Measurements from ENCODE around the gene LRRC46.
A peak's percentile ranks its signal among the peaks of the same experiment; 100 is the strongest.

LRRC46 gene

DNA sequence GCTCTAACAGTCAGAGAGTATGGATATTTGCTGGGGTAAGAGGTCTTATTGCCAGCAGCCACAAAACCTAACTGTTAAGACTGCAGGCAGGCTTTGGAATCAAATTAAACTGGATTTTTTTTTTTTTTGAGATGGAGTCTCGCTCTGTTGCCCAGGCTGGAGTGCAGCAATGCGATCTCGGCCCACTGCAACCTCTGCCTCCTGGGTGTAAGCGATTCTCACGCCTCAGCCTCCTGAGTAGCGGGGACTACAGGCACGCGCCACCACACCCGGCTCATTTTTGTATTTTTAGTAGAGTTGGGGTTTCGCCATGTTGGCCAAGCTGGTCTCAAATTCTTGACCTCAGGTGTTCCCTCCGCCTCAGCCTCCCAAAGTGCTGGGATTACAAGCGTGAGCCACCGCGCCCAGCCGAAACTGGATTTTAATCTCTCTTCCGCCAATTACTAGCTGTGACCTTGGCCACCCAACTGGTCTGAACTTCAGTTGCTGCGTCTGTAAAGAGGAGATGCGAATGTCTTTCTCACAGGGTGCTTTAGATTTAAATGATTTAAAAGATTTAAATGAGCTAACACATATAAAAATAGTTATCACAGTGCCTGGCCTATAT lies 971 bp upstream of the LRRC46 start:
- Histone ChIP-seq H3K36me3 (ENCODE audit: control insufficient read depth in 4 of 4, insufficient read depth in 4 of 4, low read length in 3 of 4) (peaks cover 17 to 26% (median 23%) of the 10 kb centered on the region in 4 experiments), H3K9me3 (ENCODE audit: control extremely low read depth in 1 of 5, control insufficient read depth in 4 of 5, insufficient read depth in 2 of 5, low read depth in 1 of 5, low read length in 4 of 5) (no peaks in the 10 kb centered on the region), H3K27ac (ENCODE audit: insufficient read depth in 1 of 2, low read depth in 1 of 2, low read length in 2 of 2, poor library complexity in 1 of 2, severe bottlenecking in 2 of 2) (peak overlapping the region; percentile 44 to 83), H3K27me3 (replicated peaks in 2 of 5; ENCODE audit: control insufficient read depth in 4 of 5, insufficient read depth in 5 of 5, low read length in 4 of 5) (no peaks in the 10 kb centered on the region), H3K4me1 (ENCODE audit: control extremely low read depth in 1 of 4, control insufficient read depth in 4 of 4, insufficient read depth in 4 of 4, low read length in 3 of 4) (peaks cover 11 to 45% (median 39%) of the 10 kb centered on the region in 4 experiments), H3K4me3 (ENCODE audit: control insufficient read depth in 1 of 7, extremely low read depth in 1 of 7, insufficient read depth in 4 of 7, low read depth in 2 of 7, low read length in 6 of 7) (peak overlapping the region; percentile 91 to 99 (median 95))
- CTCF ChIA-PET, result interaction anchor here (0.9 to 2.8 kb wide), 5 partner anchors 8 to 186 kb away, joined by 4 to 15 read pairs (median 4); partner anchors contain the start of genes OSBPL7 and SCRN2
- DNase-seq, result no peak
- POLR2A ChIA-PET, result interaction anchor here (1.8 kb wide), 1 partner anchor 65 kb away, joined by 4 read pairs; the partner anchor contains the start of gene SP2
- WGBS (ENCODE audit: insufficient coverage), result 82% methylated on average over 14 of the region's 18 CpGs

- ChIA-PET CTCF (interaction anchor here (0.7 to 2.8 kb wide), 8 partner anchors 9 to 138 kb away, joined by 3 to 15 read pairs (median 4); partner anchors contain the start of genes OSBPL7 and SCRN2), POLR2A (interaction anchor here (1.0 to 1.8 kb wide), 2 partner anchors 9 to 64 kb away, joined by 4 read pairs; partner anchors contain the start of genes SCRN2 and SP2)
- Histone ChIP-seq H3K9me3 (ENCODE audit: control extremely low read depth in 1 of 5, control insufficient read depth in 4 of 5, insufficient read depth in 2 of 5, low read depth in 1 of 5, low read length in 4 of 5) (no peaks in the 10 kb centered on the region), H3K36me3 (ENCODE audit: control insufficient read depth in 4 of 4, insufficient read depth in 4 of 4, low read length in 3 of 4) (peaks cover 11 to 29% (median 19%) of the 10 kb centered on the region in 4 experiments), H3K4me1 (ENCODE audit: control extremely low read depth in 1 of 4, control insufficient read depth in 4 of 4, insufficient read depth in 4 of 4, low read length in 3 of 4) (peaks cover 11 to 49% (median 41%) of the 10 kb centered on the region in 4 experiments), H3K27me3 (replicated peaks in 2 of 5; ENCODE audit: control insufficient read depth in 4 of 5, insufficient read depth in 5 of 5, low read length in 4 of 5) (no peaks in the 10 kb centered on the region), H3K4me3 (ENCODE audit: control insufficient read depth in 1 of 7, extremely low read depth in 1 of 7, insufficient read depth in 4 of 7, low read depth in 2 of 7, low read length in 6 of 7) (peak overlapping the region; percentile 91 to 99 (median 95)), H3K27ac (ENCODE audit: insufficient read depth in 1 of 2, low read depth in 1 of 2, low read length in 2 of 2, poor library complexity in 1 of 2, severe bottlenecking in 2 of 2) (peak overlapping the region in 1 of 2 experiments; percentile 83)
- WGBS (ENCODE audit: insufficient coverage), result 13% methylated on average over 4 of the region's 7 CpGs
- peak in 2 of 3 donors; percentile 55 to 62 for DNase-seq
Measured at GRCh38 chr17:47831934-47832327, 461 bp downstream of the LRRC46 start.

DNA sequence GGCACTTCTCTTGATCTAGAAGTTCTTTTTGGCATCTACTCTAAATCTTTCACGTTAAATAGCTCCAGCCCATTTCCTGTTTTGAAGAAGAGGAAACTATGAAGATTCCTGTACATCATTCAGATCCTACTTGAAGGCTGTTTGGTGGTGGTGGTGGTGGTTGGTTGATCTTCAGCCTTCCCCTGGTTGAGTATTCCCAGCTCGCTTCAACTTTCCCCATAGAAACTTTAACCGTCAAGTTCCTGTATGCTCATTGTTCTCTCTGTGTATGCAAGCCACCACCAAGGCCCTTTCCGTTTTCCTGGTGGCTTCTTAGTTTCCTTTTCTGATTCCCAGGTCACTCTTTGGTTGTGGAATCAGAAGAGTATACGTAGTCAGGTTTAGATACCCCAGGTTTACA lies 3.3 kb downstream of the LRRC46 start:
- peaks cover 0 to 38% (median 25%) of the 10 kb centered on the region in 4 experiments for H3K36me3 ChIP-seq (ENCODE audit: control insufficient read depth in 4 of 4, insufficient read depth in 4 of 4, low read length in 3 of 4)
- POLR2A ChIA-PET, result no interaction called here
- no peaks in the 10 kb centered on the region for H3K27me3 ChIP-seq (replicated peaks in 2 of 5; ENCODE audit: control insufficient read depth in 4 of 5, insufficient read depth in 5 of 5, low read length in 4 of 5)
- peaks cover 11 to 48% (median 42%) of the 10 kb centered on the region in 4 experiments for H3K4me1 ChIP-seq (ENCODE audit: control extremely low read depth in 1 of 4, control insufficient read depth in 4 of 4, insufficient read depth in 4 of 4, low read length in 3 of 4)
- WGBS (ENCODE audit: insufficient coverage), result 27% methylated on average over 2 of the region's 5 CpGs
- CTCF ChIA-PET, result interaction anchor here (4.1 to 22.9 kb wide), 2 partner anchors 14 to 54 kb away, joined by 13 to 575 read pairs; partner anchors contain the start of gene SP2
- no peak overlapping the region for H3K4me3 ChIP-seq (ENCODE audit: control insufficient read depth in 1 of 7, extremely low read depth in 1 of 7, insufficient read depth in 4 of 7, low read depth in 2 of 7, low read length in 6 of 7)
- H3K27ac ChIP-seq (ENCODE audit: insufficient read depth in 1 of 2, low read depth in 1 of 2, low read length in 2 of 2, poor library complexity in 1 of 2, severe bottlenecking in 2 of 2), result no peak overlapping the region
- DNase-seq, result no peak
- no peaks in the 10 kb centered on the region for H3K9me3 ChIP-seq (ENCODE audit: control extremely low read depth in 1 of 5, control insufficient read depth in 4 of 5, insufficient read depth in 2 of 5, low read depth in 1 of 5, low read length in 4 of 5)

DNA sequence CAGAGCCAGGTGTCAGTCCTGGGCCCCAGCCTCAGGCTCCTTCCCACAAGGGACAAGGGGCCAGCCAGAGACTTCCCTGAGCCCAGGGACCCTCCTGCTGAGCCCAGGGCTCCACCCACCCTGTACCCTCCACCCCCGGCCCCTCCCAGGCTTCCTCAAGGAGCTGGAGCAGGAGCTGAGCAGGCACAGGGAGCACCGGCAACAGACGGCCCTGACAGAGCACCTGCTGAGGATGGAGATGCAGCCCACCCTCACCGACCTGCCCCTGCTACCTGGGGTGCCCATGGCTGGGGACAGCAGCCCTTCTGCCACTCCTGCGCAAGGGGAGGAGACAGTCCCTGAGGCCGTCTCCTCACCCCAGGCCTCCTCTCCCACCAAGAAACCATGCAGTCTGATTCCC lies 5.1 kb downstream of the LRRC46 start:
- Histone ChIP-seq H3K27ac (ENCODE audit: insufficient read depth in 1 of 2, low read depth in 1 of 2, low read length in 2 of 2, poor library complexity in 1 of 2, severe bottlenecking in 2 of 2) (no peak overlapping the region), H3K27me3 (replicated peaks in 2 of 5; ENCODE audit: control insufficient read depth in 4 of 5, insufficient read depth in 5 of 5, low read length in 4 of 5) (no peaks in the 10 kb centered on the region), H3K36me3 (ENCODE audit: control insufficient read depth in 4 of 4, insufficient read depth in 4 of 4, low read length in 3 of 4) (peaks cover 0 to 38% (median 25%) of the 10 kb centered on the region in 4 experiments), H3K4me1 (ENCODE audit: control extremely low read depth in 1 of 4, control insufficient read depth in 4 of 4, insufficient read depth in 4 of 4, low read length in 3 of 4) (peaks cover 11 to 49% (median 43%) of the 10 kb centered on the region in 4 experiments), H3K9me3 (ENCODE audit: control extremely low read depth in 1 of 5, control insufficient read depth in 4 of 5, insufficient read depth in 2 of 5, low read depth in 1 of 5, low read length in 4 of 5) (no peaks in the 10 kb centered on the region), H3K4me3 (ENCODE audit: control insufficient read depth in 1 of 7, extremely low read depth in 1 of 7, insufficient read depth in 4 of 7, low read depth in 2 of 7, low read length in 6 of 7) (no peak overlapping the region)
- ChIA-PET CTCF (interaction anchor here (1.1 to 22.9 kb wide), 4 partner anchors 10 to 52 kb away, joined by 3 to 575 read pairs (median 8); partner anchors contain the start of gene SP2), POLR2A (interaction anchor here (0.9 kb wide), 1 partner anchor 57 kb away, joined by 4 read pairs; no protein-coding TSS in a partner anchor)
- DNase-seq, result no peak
- WGBS (ENCODE audit: insufficient coverage), result 95% methylated on average over 3 of the region's 6 CpGs

DNA sequence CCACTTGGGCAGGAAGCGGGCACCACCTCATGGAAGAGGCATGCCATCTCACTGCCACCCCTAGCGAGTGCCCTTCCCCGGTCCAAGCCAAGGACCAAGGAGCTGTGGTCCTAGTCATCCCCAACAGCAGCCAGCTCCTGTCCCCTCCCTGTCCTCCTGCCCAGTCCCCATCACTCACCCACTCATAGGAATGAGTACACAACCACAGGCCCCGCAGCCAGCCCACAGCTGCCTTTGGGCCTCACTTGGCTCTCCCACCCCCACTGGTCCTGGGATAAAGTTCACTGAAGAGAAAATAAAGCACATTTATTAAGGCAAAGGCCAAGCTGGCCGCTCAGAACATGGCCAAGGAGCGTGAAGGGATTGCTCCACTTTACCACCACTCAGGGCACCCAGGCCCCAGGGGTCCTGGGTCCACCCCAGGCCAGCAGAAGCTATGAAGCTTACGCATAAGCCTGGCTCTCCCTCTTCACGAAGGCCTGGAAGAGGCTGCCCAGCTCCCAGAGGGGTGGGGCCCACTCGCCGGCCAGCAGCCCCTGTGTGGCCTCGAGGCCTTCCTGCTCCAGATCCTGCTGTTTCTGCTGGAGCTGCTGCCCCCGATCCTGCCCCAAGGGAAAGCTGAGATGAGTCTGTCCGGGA lies 6.0 kb downstream of the LRRC46 start:
- ChIA-PET CTCF (interaction anchor here (0.7 to 22.9 kb wide), 8 partner anchors 11 to 133 kb away, joined by 3 to 575 read pairs (median 3); partner anchors contain the start of genes CDK5RAP3, SP2 and SP6), POLR2A (interaction anchor here (0.8 kb wide), 1 partner anchor 45 kb away, joined by 3 read pairs; no protein-coding TSS in a partner anchor)
- H3K36me3 ChIP-seq (ENCODE audit: control insufficient read depth in 4 of 4, insufficient read depth in 4 of 4, low read length in 3 of 4), result peaks cover 0 to 38% (median 25%) of the 10 kb centered on the region in 4 experiments
- no peak overlapping the region for H3K27ac ChIP-seq (ENCODE audit: insufficient read depth in 1 of 2, low read depth in 1 of 2, low read length in 2 of 2, poor library complexity in 1 of 2, severe bottlenecking in 2 of 2)
- no peaks in the 10 kb centered on the region for H3K9me3 ChIP-seq (ENCODE audit: control extremely low read depth in 1 of 5, control insufficient read depth in 4 of 5, insufficient read depth in 2 of 5, low read depth in 1 of 5, low read length in 4 of 5)
- H3K4me3 ChIP-seq (ENCODE audit: control insufficient read depth in 1 of 7, extremely low read depth in 1 of 7, insufficient read depth in 4 of 7, low read depth in 2 of 7, low read length in 6 of 7), result no peak overlapping the region
- peaks cover 5 to 43% (median 35%) of the 10 kb centered on the region in 4 experiments for H3K4me1 ChIP-seq (ENCODE audit: control extremely low read depth in 1 of 4, control insufficient read depth in 4 of 4, insufficient read depth in 4 of 4, low read length in 3 of 4)
- 95% methylated on average over 8 of the region's 13 CpGs for WGBS (ENCODE audit: insufficient coverage)
- no peak for DNase-seq
- H3K27me3 ChIP-seq (replicated peaks in 2 of 5; ENCODE audit: control insufficient read depth in 4 of 5, insufficient read depth in 5 of 5, low read length in 4 of 5), result no peaks in the 10 kb centered on the region

- ChIA-PET CTCF (interaction anchor here (1.4 to 22.9 kb wide), 3 partner anchors 9 to 50 kb away, joined by 4 to 575 read pairs (median 13); partner anchors contain the start of gene SP2), POLR2A (no interaction called here)
Measured at GRCh38 chr17:47838636-47839035, 7.2 kb downstream of the LRRC46 start.

More at GRCh38 chr17:47838636-47839035, 7.2 kb downstream of the LRRC46 start:
- H3K4me1 ChIP-seq (ENCODE audit: control extremely low read depth in 1 of 4, control insufficient read depth in 4 of 4, insufficient read depth in 4 of 4, low read length in 3 of 4), result peaks cover 5 to 40% (median 32%) of the 10 kb centered on the region in 4 experiments
- peaks cover 0 to 38% (median 25%) of the 10 kb centered on the region in 4 experiments for H3K36me3 ChIP-seq (ENCODE audit: control insufficient read depth in 4 of 4, insufficient read depth in 4 of 4, low read length in 3 of 4)
- no peak overlapping the region for H3K4me3 ChIP-seq (ENCODE audit: control insufficient read depth in 1 of 7, extremely low read depth in 1 of 7, insufficient read depth in 4 of 7, low read depth in 2 of 7, low read length in 6 of 7)
- H3K27ac ChIP-seq (ENCODE audit: insufficient read depth in 1 of 2, low read depth in 1 of 2, low read length in 2 of 2, poor library complexity in 1 of 2, severe bottlenecking in 2 of 2), result no peak overlapping the region
- no peaks in the 10 kb centered on the region for H3K9me3 ChIP-seq (ENCODE audit: control extremely low read depth in 1 of 5, control insufficient read depth in 4 of 5, insufficient read depth in 2 of 5, low read depth in 1 of 5, low read length in 4 of 5)
- H3K27me3 ChIP-seq (replicated peaks in 2 of 5; ENCODE audit: control insufficient read depth in 4 of 5, insufficient read depth in 5 of 5, low read length in 4 of 5), result no peaks in the 10 kb centered on the region
- DNase-seq, result no peak
- WGBS (ENCODE audit: insufficient coverage), result 98% methylated on average over 8 of the region's 13 CpGs
